Caco-2 (cell line): ENCODE results near the gene SBF2. TPM values are rescaled to one million over a fixed set of nuclear protein-coding genes. Genes with fewer than 3 reads are reported as not detected.

Experiments used
- BruUV-seq: library from RNA; stranded (reverse); fragments of 400-500 nt; replicated peaks from 2 replicates; lab custom pipeline; 2021; lab: Mats Ljungman, UMichigan
- CTCF ChIA-PET: fragments of 300-600 bp; sonication (Branson Sonifier 250); formaldehyde crosslinking; loops from one replicate; lab custom pipeline; 2022; ENCODE audit warnings: antibody characterized with exemption; lab: Charles Lee
- POLR2A ChIA-PET: fragments of 300-600 bp; sonication (Branson Sonifier 250); formaldehyde crosslinking; loops from one replicate; lab custom pipeline; 2022; ENCODE audit warnings: antibody characterized with exemption; lab: Charles Lee
- DNase-seq, 2 experiments: peaks; one replicate each; pipeline versions ENCODE4 v3.0.0 to v3.0.0-alpha.2; 2020 to 2022
- H3K27me3 ChIP-seq: replicated peaks from 2 replicates; pipeline ENCODE4 v1.6.0; 2011; ENCODE audit warnings: low read length; ENCODE audit not compliant: control insufficient read depth, insufficient read depth
- H3K36me3 ChIP-seq: 2 replicates; pipeline ENCODE4 v1.5.1; 2011; ENCODE audit warnings: low read length; ENCODE audit not compliant: control insufficient read depth, insufficient read depth
- H3K4me1 ChIP-seq: fragments of 250-450 bp; sonication (Bioruptor Pico); 2 replicates; pipeline ENCODE4 v1.5.1; 2020; ENCODE audit warnings: mild to moderate bottlenecking
- H3K4me3 ChIP-seq: 2 replicates; pipeline ENCODE4 v1.5.1; 2011; ENCODE audit warnings: low read depth, mild to moderate bottlenecking, control low read depth, low read length
- H3K9me3 ChIP-seq: fragments of 250-450 bp; sonication (Bioruptor Pico); 2 replicates; pipeline ENCODE4 v1.5.1; 2020; ENCODE audit warnings: mild to moderate bottlenecking, moderate library complexity
- H3K27ac Mint-ChIP-seq: one replicate; pipeline ENCODE4 v1.8.0; 2022; ENCODE audit warnings: mixed read lengths; ENCODE audit not compliant: unreplicated experiment
- H3K27me3 Mint-ChIP-seq: one replicate; pipeline ENCODE4 v1.8.0; 2022; ENCODE audit warnings: mixed read lengths; ENCODE audit not compliant: insufficient read depth, unreplicated experiment
- H3K36me3 Mint-ChIP-seq: one replicate; pipeline ENCODE4 v1.8.0; 2022; ENCODE audit warnings: mild to moderate bottlenecking, mixed read lengths; ENCODE audit not compliant: insufficient read depth, unreplicated experiment
- H3K4me1 Mint-ChIP-seq: one replicate; pipeline ENCODE4 v1.8.0; 2022; ENCODE audit warnings: low read depth, mixed read lengths; ENCODE audit not compliant: unreplicated experiment
- H3K4me3 Mint-ChIP-seq: one replicate; pipeline ENCODE4 v1.8.0; 2022; ENCODE audit warnings: mild to moderate bottlenecking, moderate library complexity, mixed read lengths; ENCODE audit not compliant: unreplicated experiment
- H3K9me3 Mint-ChIP-seq: one replicate; pipeline ENCODE4 v1.8.0; 2022; ENCODE audit warnings: mixed read lengths; ENCODE audit not compliant: unreplicated experiment
- CTCF ChIP-seq, 2 experiments: fragments of 200-600 bp in 1 of 2; IDR thresholded peaks; 1 replicate in 1 of 2; 2 replicates in 1 of 2; pipeline versions ENCODE4 v1.5.1 to v1.8.0; 2011 to 2022; ENCODE audit warnings: antibody characterized with exemption in 1 of 2, control low read depth in 1 of 2, inconsistent platforms in 1 of 2, low read depth in 1 of 2, low read length in 1 of 2, mild to moderate bottlenecking in 1 of 2, moderate library complexity in 1 of 2; ENCODE audit not compliant: insufficient read depth in 1 of 2, severe bottlenecking in 1 of 2, unreplicated experiment in 1 of 2
- intact Hi-C: fragments of 100-400 bp; cut with micrococcal nuclease; formaldehyde crosslinking; loops from one replicate; pipeline ENCODE4 v1.10.0; 2022; ENCODE audit not compliant: unreplicated experiment
- total RNA-seq: library from RNA; stranded (reverse); gene quantifications from 2 replicates; pipeline ENCODE4 v1.2.3, GENCODE V29; 2022

The SBF2 gene
- total RNA-seq, 1 experiment from 2014 or later: 72.2 TPM

- TF ChIP-seq CTCF (IDR thresholded peaks at IDR 0.05; ENCODE audit: insufficient read depth in 1 of 2, low read depth in 1 of 2, low read length in 1 of 2, severe bottlenecking in 1 of 2, unreplicated experiment in 1 of 2): no peak
- no peaks in the 10 kb centered on the region for H3K36me3 Mint-ChIP-seq
- H3K4me1 Mint-ChIP-seq: peaks cover 8% of the 10 kb centered on the region
- ChIA-PET POLR2A (interaction anchor here (0.6 kb wide), 1 partner anchor 403 kb away, joined by 5 read pairs; no protein-coding TSS in a partner anchor), CTCF (no interaction called here)
- Histone ChIP-seq H3K4me3 (no peak overlapping the region), H3K27me3 (no peaks in the 10 kb centered on the region), H3K4me1 (0 out of 2 replicates have a peak, but pooled peaks cover 7% of the 10 kb centered on the region), H3K36me3 (no peaks in the 10 kb centered on the region), H3K9me3 (no peaks in the 10 kb centered on the region)
- peaks cover 10% of the 10 kb centered on the region for H3K9me3 Mint-ChIP-seq
- no peak overlapping the region for H3K4me3 Mint-ChIP-seq
- intact Hi-C loops: no loop called here
- no TSS peak for BruUV-seq
- no peak overlapping the region for H3K27ac Mint-ChIP-seq
- H3K27me3 Mint-ChIP-seq: no peaks in the 10 kb centered on the region
- no peak for DNase-seq
These were observed 131.8 kb downstream of the SBF2 start for GRCh38 chr11:10162222-10162621.

- Histone ChIP-seq H3K27me3 (no peaks in the 10 kb centered on the region), H3K36me3 (no peaks in the 10 kb centered on the region), H3K4me3 (no peak overlapping the region), H3K9me3 (no peaks in the 10 kb centered on the region), H3K4me1 (0 out of 2 replicates have a peak, but pooled peaks cover 7% of the 10 kb centered on the region)
- Mint-ChIP-seq H3K36me3 (no peaks in the 10 kb centered on the region), H3K4me1 (peaks cover 13% of the 10 kb centered on the region), H3K27ac (no peak overlapping the region), H3K9me3 (peaks cover 10% of the 10 kb centered on the region), H3K4me3 (no peak overlapping the region), H3K27me3 (no peaks in the 10 kb centered on the region)
- TF ChIP-seq CTCF (IDR thresholded peaks at IDR 0.05; ENCODE audit: insufficient read depth in 1 of 2, low read depth in 1 of 2, low read length in 1 of 2, severe bottlenecking in 1 of 2, unreplicated experiment in 1 of 2): no peak
- POLR2A ChIA-PET: no interaction called here
- no peak for DNase-seq
- intact Hi-C loops: no loop called here
- no TSS peak for BruUV-seq
- CTCF ChIA-PET: no interaction called here
These were observed 133.7 kb downstream of the SBF2 start for GRCh38 chr11:10160350-10160749.

- Histone ChIP-seq H3K4me3 (no peak overlapping the region), H3K36me3 (no peaks in the 10 kb centered on the region), H3K4me1 (0 out of 2 replicates have a peak, but pooled peaks cover 7% of the 10 kb centered on the region), H3K27me3 (no peaks in the 10 kb centered on the region), H3K9me3 (no peaks in the 10 kb centered on the region)
- no peak overlapping the region for H3K4me3 Mint-ChIP-seq
- no TSS peak for BruUV-seq
- no peak for DNase-seq
- CTCF ChIA-PET: no interaction called here
- POLR2A ChIA-PET: no interaction called here
- H3K36me3 Mint-ChIP-seq: no peaks in the 10 kb centered on the region
- H3K27me3 Mint-ChIP-seq: no peaks in the 10 kb centered on the region
- peaks cover 10% of the 10 kb centered on the region for H3K9me3 Mint-ChIP-seq
- TF ChIP-seq CTCF (IDR thresholded peaks at IDR 0.05; ENCODE audit: insufficient read depth in 1 of 2, low read depth in 1 of 2, low read length in 1 of 2, severe bottlenecking in 1 of 2, unreplicated experiment in 1 of 2): no peak
- intact Hi-C loops: loop anchor here (5.0 kb wide), 1 partner anchor 74 kb away; no protein-coding TSS in a partner anchor
- peaks cover 13% of the 10 kb centered on the region for H3K4me1 Mint-ChIP-seq
- H3K27ac Mint-ChIP-seq: no peak overlapping the region
These were observed 135.6 kb downstream of the SBF2 start for GRCh38 chr11:10158461-10158860.
